Naive thymus-derived CD4-positive, alpha-beta T cell (primary cell): ENCODE measurements around the gene ZNG1E. TPM values are rescaled to one million over a fixed set of nuclear protein-coding genes. Genes with fewer than 3 reads are reported as not detected.
A peak's percentile ranks its signal among the peaks of the same experiment; 100 is the strongest.
"Not testable (repeated sequence)": the region's sequence is repeated elsewhere in the genome, so short reads cannot be mapped to it uniquely, and the experiment has no call there.

ENCODE experiments used
- ATAC-seq: fragments of 150-1000 bp; cut with Tn5 transposase; 2 replicates; pipeline ENCODE4 v1.10.0; 2021; ENCODE audit warnings: mild to moderate bottlenecking, moderate library complexity
- CTCF ChIA-PET: fragments of 350-600 bp; sonication (Branson Sonifier 250); formaldehyde crosslinking; loops from one replicate; lab custom pipeline; 2021; ENCODE audit warnings: antibody characterized with exemption; lab: Charles Lee
- POLR2A ChIA-PET: fragments of 350-600 bp; sonication (Branson Sonifier 250); formaldehyde crosslinking; loops from one replicate; lab custom pipeline; 2021; ENCODE audit warnings: antibody characterized with exemption, inconsistent platforms; lab: Charles Lee
- DNase-seq, 9 donors: peaks; one replicate each; pipeline versions ENCODE4 v3.0.0 to v3.0.0-alpha.2; 2020 to 2022; ENCODE audit warnings: mixed read lengths in 1 of 9
- H3K27ac ChIP-seq: one replicate; pipeline ENCODE4 v1.7.0; 2013; ENCODE audit warnings: mild to moderate bottlenecking, low read depth, low read length, moderate library complexity
- H3K27me3 ChIP-seq, 2 donors: one replicate each; pipeline ENCODE4 v1.7.0; 2013; ENCODE audit warnings: low read length in 2 of 2, mild to moderate bottlenecking in 2 of 2, moderate library complexity in 2 of 2; ENCODE audit not compliant: control insufficient read depth in 2 of 2, insufficient read depth in 2 of 2
- H3K36me3 ChIP-seq, 3 experiments: 1 replicate in 2 of 3; 2 replicates in 1 of 3; pipeline ENCODE4 v1.7.0; 2013; ENCODE audit warnings: low read length in 3 of 3, mild to moderate bottlenecking in 3 of 3, moderate library complexity in 1 of 3; ENCODE audit not compliant: insufficient read depth in 3 of 3, control insufficient read depth in 2 of 3
- H3K4me1 ChIP-seq, 2 donors: one replicate each; pipeline ENCODE4 v1.7.0; 2013; ENCODE audit warnings: low read length in 2 of 2, mild to moderate bottlenecking in 2 of 2, moderate library complexity in 1 of 2; ENCODE audit not compliant: control insufficient read depth in 2 of 2, insufficient read depth in 2 of 2
- H3K4me3 ChIP-seq: 2 replicates; pipeline ENCODE4 v1.7.0; 2013; ENCODE audit warnings: mild to moderate bottlenecking, low read length
- H3K9me3 ChIP-seq, 3 experiments: 1 replicate in 2 of 3; 2 replicates in 1 of 3; pipeline ENCODE4 v1.7.0; 2013; ENCODE audit warnings: low read length in 3 of 3; ENCODE audit not compliant: control insufficient read depth in 2 of 3
- H3K27ac Mint-ChIP-seq, 9 donors: one replicate each; pipeline ENCODE4 v1.8.0; 2020 to 2022; ENCODE audit warnings: mixed read lengths in 9 of 9, mild to moderate bottlenecking in 8 of 9, moderate library complexity in 5 of 9, inconsistent platforms in 2 of 9
- H3K27me3 Mint-ChIP-seq, 5 donors: one replicate each; pipeline ENCODE4 v1.8.0; 2021 to 2022; ENCODE audit warnings: mixed read lengths in 5 of 5, mild to moderate bottlenecking in 1 of 5
- H3K36me3 Mint-ChIP-seq, 5 donors: one replicate each; pipeline ENCODE4 v1.8.0; 2020 to 2022; ENCODE audit warnings: mixed read lengths in 5 of 5, mild to moderate bottlenecking in 3 of 5, inconsistent platforms in 1 of 5
- H3K4me1 Mint-ChIP-seq, 7 donors: one replicate each; pipeline ENCODE4 v1.8.0; 2020 to 2022; ENCODE audit warnings: mixed read lengths in 7 of 7, mild to moderate bottlenecking in 3 of 7, inconsistent platforms in 1 of 7
- H3K4me3 Mint-ChIP-seq, 10 donors: one replicate each; pipeline ENCODE4 v1.8.0; 2020 to 2022; ENCODE audit warnings: mild to moderate bottlenecking in 10 of 10, mixed read lengths in 10 of 10, moderate library complexity in 6 of 10, inconsistent platforms in 2 of 10
- H3K9me3 Mint-ChIP-seq, 11 donors: one replicate each; pipeline ENCODE4 v1.8.0; 2020 to 2022; ENCODE audit warnings: mixed read lengths in 11 of 11, mild to moderate bottlenecking in 4 of 11, inconsistent platforms in 1 of 11, moderate library complexity in 1 of 11
- intact Hi-C, 2 donors: fragments of 100-400 bp; cut with micrococcal nuclease; formaldehyde crosslinking; loops; one replicate each; pipeline ENCODE4 v1.15.1; 2023
- polyA plus RNA-seq, 2 donors: library from polyadenylated mRNA; unstranded; fragments of 300-500 nt; fragmentation: Illumina TruSeq; gene quantifications; one replicate each; pipeline ENCODE4 v1.2.3, GENCODE V29; 2021
- total RNA-seq, 6 experiments: library from RNA in 5 of 6; stranded (reverse) in 5 of 6; gene quantifications; 1 replicate in 5 of 6; 2 replicates in 1 of 6; pipeline ENCODE4 v1.2.3 and lab custom pipeline; 2021 to 2026

The ZNG1E gene
- total and polyA plus RNA-seq, 7 experiments from 2014 or later = 23.4 to 62.2 (median 49.0) TPM

GRCh38 chr9:65737096-65737564 lies 61.4 kb downstream of the ZNG1E start, which contains the start of gene FOXD4L4:
FOXD4L4 (plus strand) TSS chr9:65737146; CDS start chr9:65737146, 0 bp downstream.
- H3K27ac Mint-ChIP-seq, H3K36me3 ChIP-seq, DNase-seq, H3K4me3 ChIP-seq, H3K27ac ChIP-seq, H3K9me3 ChIP-seq, H3K9me3 Mint-ChIP-seq, H3K27me3 ChIP-seq, H3K36me3 Mint-ChIP-seq, ATAC-seq, H3K4me1 ChIP-seq, intact Hi-C loops, POLR2A ChIA-PET, CTCF ChIA-PET, H3K4me1 Mint-ChIP-seq: not testable (repeated sequence)
- Mint-ChIP-seq H3K4me3 (peak within 1 kb of the TSS in 4 of 10 donors; percentile 19 to 69 (median 46)), H3K27me3 (peaks cover 5 to 16% (median 7%) of the 10 kb centered on the region in 5 donors)

GRCh38 chr9:65738133-65738532 lies 62.4 kb downstream of the ZNG1E start:
- H3K27me3 Mint-ChIP-seq = peaks cover 5 to 16% (median 7%) of the 10 kb centered on the region in 5 donors
- DNase-seq, H3K9me3 Mint-ChIP-seq, H3K27ac Mint-ChIP-seq, H3K27ac ChIP-seq, H3K36me3 ChIP-seq, H3K27me3 ChIP-seq, H3K4me1 Mint-ChIP-seq, intact Hi-C loops, H3K36me3 Mint-ChIP-seq, POLR2A ChIA-PET, H3K4me3 ChIP-seq, H3K4me1 ChIP-seq, H3K9me3 ChIP-seq, ATAC-seq, CTCF ChIA-PET: not testable (repeated sequence)
- H3K4me3 Mint-ChIP-seq = peak overlapping the region in 2 of 10 donors; percentile 42 to 50

Other genes with a start within 250 kb of the ZNG1E start
- gene FOXD4L4, start 61.2 kb downstream of the ZNG1E start, total RNA-seq = under 1 TPM in 4 of 5 experiments, not detected in 1; 0.27 to 0.51 (median 0.29) TPM
- gene FOXD4L4, start 61.2 kb downstream of the ZNG1E start, polyA plus RNA-seq = not detected